Keratinocyte (primary cell): ENCODE results near the gene PTPRN2. TPM values are rescaled to one million over a fixed set of nuclear protein-coding genes. Genes with fewer than 3 reads are reported as not detected.
"Not testable (repeated sequence)": the region's sequence is repeated elsewhere in the genome, so short reads cannot be mapped to it uniquely, and the experiment has no call there.

Experiments used
- DNase-seq: peaks from one replicate; pipeline ENCODE4 v3.0.0-alpha.2; 2011; ENCODE audit warnings: low read depth, missing footprints, low spot score
- FAIRE-seq: peaks from 2 replicates; lab custom pipeline; 2011; peaks lifted over from hg19 to GRCh38; lab: Jason Lieb, UNC
- H2AFZ ChIP-seq: 2 replicates; pipeline ENCODE4 v1.6.0; 2012; ENCODE audit warnings: low read length, control low read depth, inconsistent platforms; ENCODE audit not compliant: control insufficient read depth
- H3K27ac ChIP-seq: 2 replicates; pipeline ENCODE4 v1.5.1; 2011; ENCODE audit warnings: low read length; ENCODE audit not compliant: control insufficient read depth, insufficient read depth
- H3K27me3 ChIP-seq: 3 replicates; pipeline ENCODE4 v1.6.0; 2011; ENCODE audit warnings: low read length; ENCODE audit not compliant: control insufficient read depth, insufficient read depth; ENCODE audit errors: extremely low read depth
- H3K36me3 ChIP-seq, 2 experiments: 2 replicates in 1 of 2; 3 replicates in 1 of 2; pipeline ENCODE4 v1.5.1; 2011; ENCODE audit warnings: low read length in 2 of 2, mild to moderate bottlenecking in 1 of 2; ENCODE audit not compliant: control insufficient read depth in 2 of 2, insufficient read depth in 2 of 2; ENCODE audit errors: extremely low read depth in 1 of 2
- H3K4me1 ChIP-seq: 3 replicates; pipeline ENCODE4 v1.5.1; 2011; ENCODE audit warnings: low read length; ENCODE audit not compliant: control insufficient read depth, insufficient read depth; ENCODE audit errors: extremely low read depth
- H3K4me2 ChIP-seq: 3 replicates; pipeline ENCODE4 v1.6.0; 2011; ENCODE audit warnings: low read depth, low read length; ENCODE audit not compliant: control insufficient read depth, insufficient read depth; ENCODE audit errors: extremely low read depth
- H3K4me3 ChIP-seq, 3 experiments: fragments of 200-600 bp in 1 of 3; sonication (generic) in 1 of 3; 2 replicates in 2 of 3; 3 replicates in 1 of 3; pipeline ENCODE4 v1.5.1; 2011 to 2016; ENCODE audit warnings: low read length in 3 of 3, mild to moderate bottlenecking in 3 of 3, control low read depth in 2 of 3, inconsistent platforms in 1 of 3, low read depth in 1 of 3, mixed read lengths in 1 of 3, mixed run types in 1 of 3, moderate library complexity in 1 of 3; ENCODE audit not compliant: control insufficient read depth in 2 of 3, insufficient read depth in 2 of 3; ENCODE audit errors: extremely low read depth in 1 of 3
- H3K79me2 ChIP-seq: 2 replicates; pipeline ENCODE4 v1.6.0; 2012; ENCODE audit warnings: low read length; ENCODE audit not compliant: control insufficient read depth, insufficient read depth
- H3K9ac ChIP-seq: 3 replicates; pipeline ENCODE4 v1.6.0; 2011; ENCODE audit warnings: low read length; ENCODE audit not compliant: control insufficient read depth, insufficient read depth; ENCODE audit errors: extremely low read depth
- H3K9me1 ChIP-seq: 3 replicates; pipeline ENCODE4 v1.6.0; 2011; ENCODE audit warnings: low read length; ENCODE audit not compliant: control insufficient read depth, insufficient read depth; ENCODE audit errors: extremely low read depth
- H3K9me3 ChIP-seq: 2 replicates; pipeline ENCODE4 v1.5.1; 2012; ENCODE audit warnings: low read depth, low read length; ENCODE audit not compliant: control insufficient read depth
- H4K20me1 ChIP-seq: 3 replicates; pipeline ENCODE4 v1.6.0; 2011; ENCODE audit warnings: low read length; ENCODE audit not compliant: control insufficient read depth, insufficient read depth; ENCODE audit errors: extremely low read depth
- CTCF ChIP-seq, 3 experiments: IDR thresholded peaks in 1 of 3; conservative IDR thresholded peaks in 1 of 3; optimal IDR thresholded peaks in 1 of 3; 2 replicates in 2 of 3; 3 replicates in 1 of 3; pipeline versions ENCODE3 to v1.5.1; 2011; ENCODE audit warnings: low read length in 3 of 3, mild to moderate bottlenecking in 3 of 3, moderate library complexity in 2 of 3, control low read depth in 1 of 3, inconsistent platforms in 1 of 3; ENCODE audit not compliant: insufficient read depth in 2 of 3; ENCODE audit errors: extremely low read depth in 1 of 3
- EZH2 ChIP-seq: IDR thresholded peaks from one replicate; pipeline ENCODE4 v1.6.1; 2012; ENCODE audit warnings: inconsistent platforms, mild to moderate bottlenecking, low read length, moderate library complexity
- dilution Hi-C: fragments of 300-500 bp; cut with MboI; formaldehyde crosslinking; loops from one replicate; pipeline ENCODE4 v1.7.0; 2020; ENCODE audit warnings: low sequenced_read_pairs; ENCODE audit not compliant: extremely low pct_ligation_motif_present
- polyA plus RNA-seq, 5 experiments: library from polyadenylated mRNA; depleted of rRNA in 3 of 5; stranded (reverse) in 3 of 5; stranded (forward) in 1 of 5; unstranded in 1 of 5; fragments of >200 nt; gene quantifications; 1 replicate in 1 of 5; 2 replicates in 3 of 5; 3 replicates in 1 of 5; pipeline versions ENCODE4 v1.2.1 to v1.2.3, GENCODE V29; 2011 to 2012; ENCODE audit warnings: missing spikeins in 2 of 5, low read depth in 1 of 5, low replicate concordance in 1 of 5
- small RNA-seq, 3 experiments: library from RNA; depleted of rRNA; stranded (forward); fragments of <200 nt; gene quantifications; one replicate each; pipeline ENCODE3, GENCODE V24; 2012; ENCODE audit warnings: low read depth in 3 of 3, low replicate concordance in 1 of 3; ENCODE audit not compliant: insufficient read length in 3 of 3

PTPRN2 gene
- polyA plus RNA-seq, 1 donor (not counting 4 experiments of a cell fraction or from before 2014, with no cell fraction given): not detected

DNA sequence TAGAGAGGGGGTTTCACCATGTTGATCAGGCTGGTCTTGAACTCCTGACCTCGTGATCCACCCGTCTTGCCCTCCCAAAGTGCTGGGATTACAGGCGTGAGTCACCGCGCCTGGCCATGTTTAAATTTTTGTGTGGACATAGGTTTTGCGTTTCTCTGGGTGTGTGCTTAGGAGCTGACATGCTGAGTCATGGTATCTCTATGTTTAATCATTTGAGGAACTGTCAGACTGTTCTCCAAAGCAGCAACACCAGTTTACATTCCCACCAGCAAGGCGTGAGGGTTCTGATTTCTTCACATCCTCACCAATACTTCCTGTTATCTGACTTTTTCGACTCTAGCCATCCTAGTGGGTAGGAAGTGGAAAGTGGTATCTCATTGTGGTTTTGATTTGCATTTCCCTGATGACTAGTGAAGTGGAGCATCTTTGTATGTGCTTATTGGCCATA is 1097.1 kb downstream of the PTPRN2 start:
- DNase-seq (no peak), FAIRE-seq (no peak)
- H3K4me1 ChIP-seq: no peaks in the 10 kb centered on the region
- peaks cover under 1% of the 10 kb centered on the region for H3K9me3 ChIP-seq
- no peak overlapping the region for H3K9ac ChIP-seq
- dilution Hi-C loops: no loop called here
- H3K4me2 ChIP-seq: no peak overlapping the region
- no peaks in the 10 kb centered on the region for H3K27me3 ChIP-seq
- no peaks in the 10 kb centered on the region for H3K9me1 ChIP-seq
- no peak overlapping the region for H2AFZ ChIP-seq
- H4K20me1 ChIP-seq: no peaks in the 10 kb centered on the region
- H3K79me2 ChIP-seq: no peaks in the 10 kb centered on the region
- no peak overlapping the region for H3K4me3 ChIP-seq
- no peak overlapping the region for H3K27ac ChIP-seq
- TF ChIP-seq CTCF (optimal IDR thresholded peaks at IDR 0.05 in 1 of 3, IDR thresholded peaks at IDR 0.05 in 1 of 3, conservative IDR thresholded peaks at IDR 0.05 in 1 of 3; ENCODE audit: extremely low read depth in 1 of 3, insufficient read depth in 2 of 3, low read length in 3 of 3): no peak
- TF ChIP-seq EZH2: no peak
- H3K36me3 ChIP-seq: no peaks in the 10 kb centered on the region

GRCh38 chr7:157489870-157490269 is 1097.8 kb downstream of the PTPRN2 start:
- H3K4me2 ChIP-seq, H3K4me3 ChIP-seq, H4K20me1 ChIP-seq, DNase-seq, H3K9ac ChIP-seq, FAIRE-seq, H3K4me1 ChIP-seq, dilution Hi-C loops, H3K9me3 ChIP-seq, H3K27me3 ChIP-seq, H3K27ac ChIP-seq, H2AFZ ChIP-seq, H3K79me2 ChIP-seq, H3K9me1 ChIP-seq, H3K36me3 ChIP-seq: not testable (repeated sequence)

Small RNAs within 50 kb of the gene (small RNA-seq; reads per million reads assigned to genes)
- gene MIR153-2 (0 reads per million in 3 experiments), gene MIR5707 (0 reads per million in 3 experiments), gene MIR595 (0 reads per million in 3 experiments), gene THAP5P1 (0 to 0.33 (median 0) reads per million in 3 experiments)

Other genes starting within 250 kb of the PTPRN2 start
- 4.4 to 16.5 TPM (median 14.9 TPM) in 3 replicates for gene NCAPG2, start 117.0 kb upstream of the PTPRN2 start, polyA plus RNA-seq
- gene ESYT2, start 241.7 kb upstream of the PTPRN2 start, polyA plus RNA-seq: 37.5 to 45.9 TPM (median 43.3 TPM) in 3 replicates